Hindlimb muscle (tissue), 1 donor: ENCODE measurements around the gene NR2E3. TPM values are rescaled to one million over a fixed set of nuclear protein-coding genes. Genes with fewer than 3 reads are reported as not detected.
"Not testable (repeated sequence)": the region's sequence is repeated elsewhere in the genome, so short reads cannot be mapped to it uniquely, and the experiment has no call there.

Source experiments
- DNase-seq: peaks from one replicate; pipeline ENCODE4 v3.0.0-alpha.2; 2013
- polyA plus RNA-seq: library from polyadenylated mRNA; unstranded; fragments of 120-200 nt; gene quantifications from one replicate; pipeline ENCODE4 v1.2.1, GENCODE V29; 2013; ENCODE audit not compliant: insufficient read length

The NR2E3 gene
- polyA plus RNA-seq, 1 donor = 9.0 TPM

- no peak for DNase-seq
Measured at GRCh38 chr15:71817351-71817750, 7.0 kb downstream of the NR2E3 start.

GRCh38 chr15:71820127-71820526, 9.8 kb downstream of the NR2E3 start:
- no peak for DNase-seq

- DNase-seq = no peak
Measured at GRCh38 chr15:71821547-71822129, 11.3 kb downstream of the NR2E3 start.

GRCh38 chr15:71822890-71823630, 12.7 kb downstream of the NR2E3 start:
- no peak for DNase-seq

GRCh38 chr15:71823801-71824200, 13.4 kb downstream of the NR2E3 start:
- no peak for DNase-seq

- no peak for DNase-seq
Measured at GRCh38 chr15:71825021-71825730, 14.8 kb downstream of the NR2E3 start.

GRCh38 chr15:71826196-71826595, 15.8 kb downstream of the NR2E3 start:
- DNase-seq = no peak

- DNase-seq = no peak
Measured at GRCh38 chr15:71830981-71831380, 20.6 kb downstream of the NR2E3 start.

GRCh38 chr15:71841563-71841962, 31.2 kb downstream of the NR2E3 start:
- DNase-seq = no peak

GRCh38 chr15:71844916-71845315, 34.6 kb downstream of the NR2E3 start:
- DNase-seq = no peak

GRCh38 chr15:71853543-71853942, 43.2 kb downstream of the NR2E3 start:
- no peak for DNase-seq

- DNase-seq = not testable (repeated sequence)
Measured at GRCh38 chr15:71858232-71858631, 47.9 kb downstream of the NR2E3 start.
